AG10803 (cell line): ENCODE data around the gene STARD13.
A peak's percentile ranks its signal among the peaks of the same experiment; 100 is the strongest.
"Not testable (repeated sequence)": the region's sequence is repeated elsewhere in the genome, so short reads cannot be mapped to it uniquely, and the experiment has no call there.

Experiments
- DNase-seq: peaks from one replicate; pipeline ENCODE4 v3.0.0; 2010; ENCODE audit warnings: low read depth
- H3K4me3 ChIP-seq: 2 replicates; pipeline ENCODE4 v1.5.1; 2011; ENCODE audit warnings: mild to moderate bottlenecking, low read length, control low read depth
- TF ChIP-seq, protein P1 (sequence below): conservative IDR thresholded peaks from 2 replicates; pipeline ENCODE4 v1.5.1; 2011; ENCODE audit warnings: mild to moderate bottlenecking, low read length, control low read depth, inconsistent platforms

STARD13 gene

GRCh38 chr13:33172400-33172799 lies 113.2 kb downstream of the STARD13 start:
- H3K4me3 ChIP-seq = no peak overlapping the region
- DNase-seq = no peak
- TF ChIP-seq, protein P1, sequence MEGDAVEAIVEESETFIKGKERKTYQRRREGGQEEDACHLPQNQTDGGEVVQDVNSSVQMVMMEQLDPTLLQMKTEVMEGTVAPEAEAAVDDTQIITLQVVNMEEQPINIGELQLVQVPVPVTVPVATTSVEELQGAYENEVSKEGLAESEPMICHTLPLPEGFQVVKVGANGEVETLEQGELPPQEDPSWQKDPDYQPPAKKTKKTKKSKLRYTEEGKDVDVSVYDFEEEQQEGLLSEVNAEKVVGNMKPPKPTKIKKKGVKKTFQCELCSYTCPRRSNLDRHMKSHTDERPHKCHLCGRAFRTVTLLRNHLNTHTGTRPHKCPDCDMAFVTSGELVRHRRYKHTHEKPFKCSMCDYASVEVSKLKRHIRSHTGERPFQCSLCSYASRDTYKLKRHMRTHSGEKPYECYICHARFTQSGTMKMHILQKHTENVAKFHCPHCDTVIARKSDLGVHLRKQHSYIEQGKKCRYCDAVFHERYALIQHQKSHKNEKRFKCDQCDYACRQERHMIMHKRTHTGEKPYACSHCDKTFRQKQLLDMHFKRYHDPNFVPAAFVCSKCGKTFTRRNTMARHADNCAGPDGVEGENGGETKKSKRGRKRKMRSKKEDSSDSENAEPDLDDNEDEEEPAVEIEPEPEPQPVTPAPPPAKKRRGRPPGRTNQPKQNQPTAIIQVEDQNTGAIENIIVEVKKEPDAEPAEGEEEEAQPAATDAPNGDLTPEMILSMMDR = no peak

DNA sequence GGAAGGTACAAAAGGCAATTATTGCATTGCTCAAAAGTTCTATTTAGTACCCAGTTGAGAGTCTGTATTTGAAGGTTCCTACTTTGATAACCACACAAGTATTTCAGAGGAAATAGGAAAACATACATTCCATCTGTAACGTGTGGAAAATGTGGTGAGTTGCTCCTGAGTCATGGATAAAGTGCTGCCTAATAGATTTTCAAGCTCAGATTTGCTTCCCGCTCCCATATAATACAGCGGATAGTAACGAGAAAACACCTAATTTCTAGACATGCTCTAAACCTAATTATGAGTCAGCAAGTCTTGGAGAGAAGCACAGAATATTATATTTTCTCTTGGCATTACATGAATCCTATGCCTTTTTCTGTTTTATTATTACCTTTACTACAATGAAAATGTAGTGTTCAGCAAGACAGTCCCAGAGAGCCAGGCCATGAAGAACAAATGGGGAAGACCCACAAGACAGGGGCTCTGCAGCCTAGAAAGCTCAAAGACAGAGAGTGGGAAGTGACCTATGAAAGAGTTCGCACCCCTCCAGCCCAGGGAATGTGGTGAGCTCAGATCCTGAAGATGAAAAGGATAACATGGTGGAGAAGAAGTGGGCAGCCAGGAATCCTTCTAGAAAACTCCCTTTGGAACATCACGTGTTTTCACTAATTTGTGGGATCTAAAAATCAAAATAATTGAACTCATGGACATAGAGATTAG lies 116.1 kb downstream of the STARD13 start:
- H3K4me3 ChIP-seq = no peak overlapping the region
- TF ChIP-seq, protein P1 = no peak
- DNase-seq = peak; percentile 71

- TF ChIP-seq, protein P1 = no peak
- no peak for DNase-seq
- no peak overlapping the region for H3K4me3 ChIP-seq
Measured at GRCh38 chr13:33168321-33168960, 117.1 kb downstream of the STARD13 start.

DNA sequence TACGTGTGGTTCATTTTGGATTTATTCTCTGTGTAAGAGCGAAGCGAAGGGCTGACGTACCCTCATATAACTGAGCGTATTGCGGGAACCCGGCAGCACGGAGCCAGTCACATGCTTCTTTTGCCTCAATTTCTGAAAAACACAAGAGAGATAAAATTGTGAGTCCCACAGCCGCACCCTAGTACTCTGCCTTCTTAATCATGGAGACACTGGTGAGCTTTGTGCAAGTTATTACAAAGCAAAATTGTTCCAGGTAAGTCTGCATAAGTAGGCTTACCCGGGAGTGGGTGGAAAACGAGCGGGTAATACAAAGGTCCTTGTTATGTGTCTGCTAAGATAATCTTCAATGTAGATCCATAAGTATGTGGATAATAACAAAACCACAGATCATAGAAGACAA lies 118.1 kb downstream of the STARD13 start:
- no peak for DNase-seq
- H3K4me3 ChIP-seq = no peak overlapping the region
- TF ChIP-seq, protein P1 = no peak

- no peak overlapping the region for H3K4me3 ChIP-seq
- TF ChIP-seq, protein P1 = no peak
- DNase-seq = no peak
Measured at GRCh38 chr13:33165787-33166186, 119.8 kb downstream of the STARD13 start.

DNA sequence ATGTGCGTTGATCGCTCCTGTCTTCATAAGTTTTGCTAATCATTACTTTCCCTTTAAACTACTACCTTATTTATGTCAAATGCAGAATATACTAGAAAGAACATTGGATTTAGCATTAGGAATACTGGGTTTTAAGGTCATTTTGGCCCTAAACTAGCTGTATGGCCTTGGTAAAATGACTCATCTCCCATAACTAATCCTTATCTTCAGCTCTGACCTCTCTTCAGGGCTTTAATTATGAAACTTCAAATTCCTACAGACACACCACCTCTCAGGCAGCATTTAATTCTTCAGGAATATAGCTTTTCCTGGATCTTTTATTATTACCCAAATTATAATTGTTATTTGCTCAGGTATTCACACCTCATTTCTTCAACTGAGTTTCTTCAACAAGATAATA lies 121.2 kb downstream of the STARD13 start:
- no peak for DNase-seq
- no peak overlapping the region for H3K4me3 ChIP-seq
- TF ChIP-seq, protein P1 = no peak

- DNase-seq, H3K4me3 ChIP-seq: not testable (repeated sequence)
Measured at GRCh38 chr13:33162725-33163124, 122.8 kb downstream of the STARD13 start.
